GM12878 (cell line): ENCODE data around the gene C15orf61. TPM values are rescaled to one million over a fixed set of nuclear protein-coding genes. Genes with fewer than 3 reads are reported as not detected.

Source experiments
- ATAC-seq: fragments of 200-7000 bp; cut with Tn5 transposase; 3 replicates; pipeline ENCODE4 v1.9.1; 2020; ENCODE audit warnings: mild to moderate bottlenecking, moderate library complexity
- BruUV-seq: library from RNA; stranded (reverse); fragments of 400-500 nt; replicated peaks from 2 replicates; lab custom pipeline; 2021; lab: Mats Ljungman, UMichigan
- CTCF ChIA-PET: fragments of 300-600 bp; sonication (Branson Sonifier 250); formaldehyde crosslinking; extraction: SDS; loops from one replicate; lab custom pipeline; 2021; ENCODE audit warnings: inconsistent platforms; lab: Yijun Ruan, JAX
- POLR2A ChIA-PET: fragments of 350-600 bp; formaldehyde crosslinking; extraction: SDS; loops from one replicate; lab custom pipeline; 2021; ENCODE audit warnings: inconsistent platforms; lab: Charles Lee
- RAD21 ChIA-PET: fragments of 300-600 bp; sonication (Branson Sonifier 250); formaldehyde crosslinking; loops from one replicate; lab custom pipeline; 2023; ENCODE audit warnings: antibody characterized with exemption; ENCODE audit not compliant: unreplicated experiment; lab: Charles Lee
- SMC1A ChIA-PET: fragments of 300-600 bp; sonication (Branson Sonifier 250); formaldehyde crosslinking; loops from one replicate; lab custom pipeline; 2023; ENCODE audit not compliant: unreplicated experiment, uncharacterized antibody; lab: Charles Lee
- DNase-seq: peaks from one replicate; pipeline ENCODE4 v3.0.0-alpha.2; 2011; ENCODE audit warnings: low read depth, low spot score
- FAIRE-seq: peaks from 3 replicates; lab custom pipeline; 2011; peaks lifted over from hg19 to GRCh38; lab: Jason Lieb, UNC
- H2AFZ ChIP-seq: 2 replicates; pipeline ENCODE4 v1.6.0; 2011; ENCODE audit warnings: low read depth, low read length, control low read depth; ENCODE audit not compliant: control insufficient read depth
- H3K27ac ChIP-seq: 2 replicates; pipeline ENCODE4 v1.5.1; 2011; ENCODE audit warnings: control low read depth; ENCODE audit not compliant: control insufficient read depth, insufficient read depth
- H3K27me3 ChIP-seq, 2 experiments: replicated peaks in 1 of 2; 2 replicates each; pipeline versions ENCODE4 v1.6.0 to v1.6.1; 2011; ENCODE audit warnings: low read length in 1 of 2; ENCODE audit not compliant: control insufficient read depth in 2 of 2, insufficient read depth in 2 of 2
- H3K36me3 ChIP-seq, 2 experiments: 2 replicates each; pipeline ENCODE4 v1.5.1; 2011; ENCODE audit warnings: low read length in 1 of 2; ENCODE audit not compliant: control insufficient read depth in 2 of 2, insufficient read depth in 2 of 2
- H3K4me1 ChIP-seq: 2 replicates; pipeline ENCODE4 v1.6.1; 2011; ENCODE audit warnings: mild to moderate bottlenecking, low read length, moderate library complexity, mixed read lengths; ENCODE audit not compliant: control insufficient read depth, insufficient read depth
- H3K4me2 ChIP-seq: 2 replicates; pipeline ENCODE4 v1.6.0; 2011; ENCODE audit warnings: control low read depth; ENCODE audit not compliant: control insufficient read depth, insufficient read depth
- H3K4me3 ChIP-seq: fragments of 200-600 bp; sonication (generic); 2 replicates; pipeline ENCODE4 v1.5.1; 2016
- H3K79me2 ChIP-seq: 2 replicates; pipeline ENCODE4 v1.6.0; 2011; ENCODE audit warnings: low read length; ENCODE audit not compliant: control insufficient read depth, insufficient read depth
- H3K9ac ChIP-seq: 2 replicates; pipeline ENCODE4 v1.8.0; 2011; ENCODE audit warnings: low read length, control low read depth, mixed read lengths; ENCODE audit not compliant: control insufficient read depth, insufficient read depth
- H3K9me3 ChIP-seq: replicated peaks from 3 replicates; pipeline ENCODE4 v1.5.1; 2011; ENCODE audit warnings: mild to moderate bottlenecking, low read length; ENCODE audit not compliant: control insufficient read depth, insufficient read depth
- H4K20me1 ChIP-seq: 2 replicates; pipeline ENCODE4 v1.6.0; 2011; ENCODE audit not compliant: control insufficient read depth, insufficient read depth
- MXI1 ChIP-seq: fragments of 150-350 bp; IDR thresholded peaks from 2 replicates; pipeline ENCODE4 v1.6.1; 2011; ENCODE audit warnings: low read depth, mild to moderate bottlenecking, inconsistent platforms, low read length, improper control_type of control experiment
- RAD21 ChIP-seq: IDR thresholded peaks from 2 replicates; pipeline ENCODE4 v1.6.1; 2011; ENCODE audit warnings: mild to moderate bottlenecking, low read depth, low read length, moderate library complexity; ENCODE audit not compliant: insufficient read depth
- SMAD5 ChIP-seq: IDR thresholded peaks from 2 replicates; pipeline ENCODE4 v1.6.1; 2016; ENCODE audit warnings: antibody characterized with exemption, low read depth
- SMC3 ChIP-seq: IDR thresholded peaks from 2 replicates; pipeline ENCODE4 v1.6.1; 2011; ENCODE audit warnings: low read length, improper control_type of control experiment, borderline replicate concordance
- WGBS: methylation state at CpG from one replicate; pipeline ENCODE4 v1.1.6; 2016; ENCODE audit warnings: low lambda C conversion rate; ENCODE audit not compliant: insufficient replicate concordance, insufficient coverage; ENCODE audit errors: missing lambda C conversion rate; 5-methylcytosine and 5-hydroxymethylcytosine counted together
- in situ Hi-C: fragments of 300-500 bp; cut with MboI; formaldehyde crosslinking; loops from 9 replicates; pipeline ENCODE4 v1.14.3; 2018; ENCODE audit warnings: mixed read lengths
- intact Hi-C: fragments of 100-400 bp; cut with micrococcal nuclease; formaldehyde crosslinking; loops from one replicate; pipeline ENCODE4 v1.14.2; 2022; ENCODE audit not compliant: unreplicated experiment
- polyA plus RNA-seq, 11 experiments: library from polyadenylated mRNA; depleted of rRNA in 4 of 11; unstranded in 6 of 11; stranded (reverse) in 5 of 11; fragments of >200 nt; fragmentation: Nextera tagmentation in 4 of 11; fragmentation: Illumina TruSeq in 1 of 11; extraction: Ambion mirVana in 4 of 11; extraction: Trizol in 1 of 11; gene quantifications; 1 replicate in 1 of 11; 2 replicates in 10 of 11; pipeline versions ENCODE4 v1.2.1 to v1.2.3, GENCODE V29; 2011 to 2016; ENCODE audit warnings: inconsistent platforms in 2 of 11, missing spikeins in 2 of 11, low read depth in 1 of 11
- total RNA-seq, 4 experiments: library from RNA; depleted of rRNA in 3 of 4; stranded (reverse); fragments of >200 nt in 3 of 4; fragmentation: Illumina TruSeq in 1 of 4; extraction: Trizol in 1 of 4; gene quantifications; 2 replicates each; pipeline versions ENCODE4 v1.2.1 to v1.2.3, GENCODE V29; 2013 to 2021
- TF ChIP-seq, protein P1 (sequence below), 3 experiments: IDR thresholded peaks in 2 of 3; conservative IDR thresholded peaks in 1 of 3; 2 replicates each; pipeline ENCODE4 v1.5.1; 2011; ENCODE audit warnings: low read depth in 3 of 3, low read length in 3 of 3, mild to moderate bottlenecking in 3 of 3, control low read depth in 2 of 3, moderate library complexity in 2 of 3, inconsistent platforms in 1 of 3, mixed read lengths in 1 of 3; ENCODE audit not compliant: control insufficient read depth in 2 of 3, insufficient read depth in 1 of 3; ENCODE audit errors: extremely low read depth in 1 of 3

C15orf61 gene
- total and polyA plus RNA-seq, 10 of the 15 experiments (the other 5 are each of a cell fraction or from before 2014, with no cell fraction given) = 1.4 to 8.7 (median 4.3) TPM

DNA sequence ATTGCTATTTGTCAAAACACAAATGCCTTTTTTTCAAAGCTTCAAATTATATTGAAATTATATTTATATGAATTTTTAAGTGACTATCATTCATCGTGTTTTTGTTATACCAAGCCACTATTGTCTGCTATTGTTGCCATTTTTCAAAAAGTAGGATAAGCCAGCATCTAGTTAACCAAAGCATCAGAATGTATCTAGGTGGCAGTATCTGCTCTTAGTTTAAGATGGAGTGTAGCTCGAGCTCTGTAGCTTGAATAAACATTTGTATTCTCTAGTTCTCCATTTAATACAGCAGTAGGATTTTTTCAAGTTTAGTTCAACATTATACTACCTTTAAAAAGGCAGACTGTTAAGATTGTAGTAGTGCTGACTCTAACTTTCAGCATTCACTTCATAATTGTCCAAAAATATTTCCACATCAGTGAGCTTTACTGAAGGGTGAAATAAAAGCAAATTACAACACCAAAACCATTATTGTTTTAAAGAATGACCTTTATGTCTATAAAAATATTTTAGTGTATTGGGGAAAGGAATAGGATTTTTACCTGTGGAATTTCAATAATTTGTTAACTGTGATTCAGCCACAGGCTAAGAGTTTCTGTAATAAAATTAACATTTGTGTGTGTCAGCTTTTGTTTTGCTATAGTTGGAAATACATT, 19.6 kb upstream of the C15orf61 start:
- CTCF ChIA-PET = interaction anchor here (0.6 to 4.1 kb wide), 39 partner anchors 9 to 1020 kb away, joined by 3 to 49 read pairs (median 3); no protein-coding TSS in a partner anchor
- no TSS peak for BruUV-seq

More for the DNA sequence above, 19.6 kb upstream of the C15orf61 start:
- WGBS = 2% methylated on average over 2 of the region's 2 CpGs
- Histone ChIP-seq H3K27ac (no peak overlapping the region), H3K79me2 (no peaks in the 10 kb centered on the region), H3K4me3 (no peak overlapping the region), H3K9ac (no peak overlapping the region), H3K36me3 (no peaks in the 10 kb centered on the region), H3K27me3 (no peaks in the 10 kb centered on the region), H3K4me2 (no peak overlapping the region), H3K4me1 (peaks cover 6% of the 10 kb centered on the region; the same call in 1 of the 2 replicates), H4K20me1 (no peaks in the 10 kb centered on the region), H2AFZ (no peak overlapping the region), H3K9me3 (no peaks in the 10 kb centered on the region)
- RAD21 ChIA-PET = interaction anchor here (0.8 to 3.6 kb wide), 23 partner anchors 9 to 555 kb away, joined by 3 to 26 read pairs (median 4); partner anchors contain the start of gene C15orf61
- intact Hi-C loops = loop anchor here (1.0 kb wide), 1 partner anchor 335 kb away; no protein-coding TSS in a partner anchor
- peak; percentile 78 for ATAC-seq
- TF ChIP-seq, protein P1, sequence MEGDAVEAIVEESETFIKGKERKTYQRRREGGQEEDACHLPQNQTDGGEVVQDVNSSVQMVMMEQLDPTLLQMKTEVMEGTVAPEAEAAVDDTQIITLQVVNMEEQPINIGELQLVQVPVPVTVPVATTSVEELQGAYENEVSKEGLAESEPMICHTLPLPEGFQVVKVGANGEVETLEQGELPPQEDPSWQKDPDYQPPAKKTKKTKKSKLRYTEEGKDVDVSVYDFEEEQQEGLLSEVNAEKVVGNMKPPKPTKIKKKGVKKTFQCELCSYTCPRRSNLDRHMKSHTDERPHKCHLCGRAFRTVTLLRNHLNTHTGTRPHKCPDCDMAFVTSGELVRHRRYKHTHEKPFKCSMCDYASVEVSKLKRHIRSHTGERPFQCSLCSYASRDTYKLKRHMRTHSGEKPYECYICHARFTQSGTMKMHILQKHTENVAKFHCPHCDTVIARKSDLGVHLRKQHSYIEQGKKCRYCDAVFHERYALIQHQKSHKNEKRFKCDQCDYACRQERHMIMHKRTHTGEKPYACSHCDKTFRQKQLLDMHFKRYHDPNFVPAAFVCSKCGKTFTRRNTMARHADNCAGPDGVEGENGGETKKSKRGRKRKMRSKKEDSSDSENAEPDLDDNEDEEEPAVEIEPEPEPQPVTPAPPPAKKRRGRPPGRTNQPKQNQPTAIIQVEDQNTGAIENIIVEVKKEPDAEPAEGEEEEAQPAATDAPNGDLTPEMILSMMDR (IDR thresholded peaks at IDR 0.05 in 2 of 3, conservative IDR thresholded peaks at IDR 0.05 in 1 of 3; ENCODE audit: control insufficient read depth in 2 of 3, extremely low read depth in 1 of 3, insufficient read depth in 1 of 3, low read depth in 3 of 3, low read length in 3 of 3) = peak; percentile 23 to 64 (median 41); a peak in 4 of 6 replicates
- no peak for TF ChIP-seq SMAD5
- peak; percentile 53; the same call in 1 of the 2 replicates for TF ChIP-seq SMC3
- TF ChIP-seq RAD21 = peak; percentile 58
- TF ChIP-seq MXI1 = no peak
- SMC1A ChIA-PET = interaction anchor here (0.7 to 3.4 kb wide), 30 partner anchors 11 to 340 kb away, joined by 3 to 16 read pairs (median 3); no protein-coding TSS in a partner anchor
- DNase-seq = no peak
- no peak for FAIRE-seq
- in situ Hi-C loops = no loop called here
- POLR2A ChIA-PET = interaction anchor here (0.9 kb wide), 1 partner anchor 331 kb away, joined by 3 read pairs; no protein-coding TSS in a partner anchor
